AML-193 (cell line): ENCODE results near the gene ARRB1.
"Not testable (repeated sequence)": the region's sequence is repeated elsewhere in the genome, so short reads cannot be mapped to it uniquely, and the experiment has no call there.

Experiments used
- DNase-seq, 2 experiments: peaks; one replicate each; lab custom pipeline; 2025; lab: John Stamatoyannopoulos, UW

Gene ARRB1

DNA sequence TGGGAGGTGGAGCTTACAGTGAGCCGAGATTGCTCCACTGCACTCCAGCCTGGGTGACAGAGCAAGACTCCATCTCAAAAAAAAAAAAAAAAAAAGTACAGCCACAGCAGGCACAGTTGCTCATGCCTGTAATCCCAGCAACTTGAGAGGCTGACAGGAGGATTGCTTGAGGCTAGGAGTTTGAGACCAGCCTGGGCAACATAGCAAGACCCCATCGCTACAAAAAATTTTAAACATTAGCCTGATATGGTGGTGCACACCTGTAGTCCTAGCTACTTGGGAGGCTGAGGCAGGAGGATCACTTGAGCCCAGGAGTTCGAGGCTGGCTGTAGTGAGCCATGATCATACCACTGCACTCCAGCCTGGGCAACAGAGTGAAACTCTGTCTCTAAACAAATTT, 76.7 kb downstream of the ARRB1 start:
- DNase-seq: not testable (repeated sequence)

DNA sequence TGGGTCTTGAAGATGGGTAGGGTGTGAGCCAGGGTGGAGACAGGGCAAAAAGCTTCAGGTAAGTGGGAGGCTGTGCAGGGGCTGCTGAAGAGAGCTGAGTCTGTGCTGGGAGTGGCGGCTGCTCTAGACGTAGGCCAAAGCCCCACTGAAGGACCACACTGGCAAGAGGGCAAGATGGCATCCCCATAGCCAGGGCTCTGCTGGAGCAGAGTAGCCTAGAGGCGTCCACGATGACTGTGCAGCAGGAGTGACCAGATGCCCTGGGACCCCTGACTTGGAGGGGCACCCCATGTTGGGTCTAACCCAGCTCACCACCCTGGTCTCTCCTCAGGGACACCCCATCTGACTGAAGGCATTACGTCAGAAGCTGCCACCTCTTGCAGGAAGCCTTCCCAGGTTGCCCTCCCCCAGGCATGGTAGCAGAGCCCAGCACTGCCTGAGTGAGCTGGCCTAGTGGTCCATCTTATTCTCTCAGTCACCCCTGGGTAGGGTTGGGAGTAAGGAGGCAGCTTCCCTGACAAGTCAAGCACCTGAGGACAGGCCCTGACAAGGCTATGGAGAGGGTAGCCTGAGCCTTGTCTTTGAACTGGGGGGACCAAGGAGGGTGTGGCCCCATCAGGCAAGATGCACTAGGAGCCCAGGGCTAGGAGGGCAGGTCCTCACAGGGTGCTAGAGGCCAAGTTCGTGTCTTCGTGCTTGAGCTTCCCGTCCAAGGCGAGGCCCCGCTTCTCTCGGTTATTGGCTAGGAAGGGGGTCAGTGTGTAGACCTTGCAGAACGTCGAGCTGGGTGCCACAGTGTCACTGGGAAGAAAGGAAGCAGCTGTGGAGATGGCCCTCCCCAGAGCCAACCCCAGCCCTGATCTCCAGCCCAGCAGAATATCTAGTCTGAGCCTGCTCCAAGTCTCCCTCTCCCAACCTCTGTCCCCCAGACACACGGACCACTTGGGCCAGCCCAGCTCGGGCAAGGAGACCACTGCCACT, 77.8 kb downstream of the ARRB1 start:
- no peak for DNase-seq

DNA sequence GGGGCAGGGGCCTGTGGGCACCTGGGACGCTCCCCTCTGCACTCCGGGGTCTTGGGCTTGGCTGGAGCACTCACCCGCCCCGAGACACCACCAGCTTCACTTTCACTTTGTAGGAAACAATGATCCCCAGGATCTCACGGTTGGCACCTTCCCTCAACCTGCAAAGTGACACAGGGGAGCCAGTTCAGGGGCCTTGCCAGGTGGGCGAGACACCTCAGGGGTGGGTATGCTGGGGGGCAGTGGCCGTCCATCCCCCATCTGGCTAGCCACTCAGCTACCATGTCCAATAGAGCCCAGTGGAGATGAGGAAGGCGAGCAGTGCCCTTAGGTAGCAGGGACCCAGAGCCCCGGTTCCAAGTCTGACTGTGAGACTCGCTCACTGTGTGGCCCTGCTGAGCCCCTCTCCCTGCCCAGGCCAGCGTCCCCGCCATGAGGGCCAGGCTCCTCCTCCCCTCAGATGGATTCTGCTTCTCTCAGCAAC, 78.6 kb downstream of the ARRB1 start:
- DNase-seq: no peak

DNA sequence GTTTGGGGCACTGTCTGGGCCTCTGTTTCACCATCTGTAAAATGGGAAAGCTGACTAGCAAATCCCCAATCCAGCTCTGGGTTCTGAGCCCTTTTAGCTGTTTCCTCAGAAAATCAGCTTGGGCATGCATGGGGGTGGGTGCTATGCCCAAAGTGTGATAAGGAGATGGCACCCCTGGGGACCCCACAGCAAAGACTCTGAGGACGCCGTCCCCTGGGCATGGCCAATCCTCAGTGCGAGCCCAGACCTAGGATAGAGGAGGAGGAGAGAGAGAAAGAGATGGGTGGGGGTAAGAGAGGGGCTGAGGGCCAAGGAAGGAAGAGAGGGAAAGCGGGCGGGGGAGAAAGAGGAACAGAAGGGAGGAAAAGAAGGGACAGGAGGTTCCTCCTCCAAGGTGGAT, 79.1 kb downstream of the ARRB1 start:
- DNase-seq: no peak

DNA sequence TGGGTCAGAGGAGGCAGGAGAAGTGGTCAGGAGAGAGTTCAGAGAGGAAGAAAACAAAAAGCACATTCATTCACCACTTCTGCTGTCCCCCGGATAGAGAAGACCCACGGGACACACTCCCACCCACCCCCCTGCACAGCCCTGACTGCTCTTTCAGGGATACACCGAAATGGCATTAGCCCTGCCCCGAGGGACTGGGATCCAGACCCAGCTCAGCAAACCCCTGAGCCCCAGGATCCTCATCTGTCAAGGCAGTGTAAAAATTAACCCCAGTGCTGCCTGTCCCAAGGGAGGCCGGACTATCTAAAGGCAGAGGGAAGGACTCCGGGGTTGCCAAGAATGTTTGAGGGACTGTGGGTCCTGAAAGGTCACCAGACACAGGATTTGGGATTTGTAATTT, 79.7 kb downstream of the ARRB1 start:
- no peak for DNase-seq

DNA sequence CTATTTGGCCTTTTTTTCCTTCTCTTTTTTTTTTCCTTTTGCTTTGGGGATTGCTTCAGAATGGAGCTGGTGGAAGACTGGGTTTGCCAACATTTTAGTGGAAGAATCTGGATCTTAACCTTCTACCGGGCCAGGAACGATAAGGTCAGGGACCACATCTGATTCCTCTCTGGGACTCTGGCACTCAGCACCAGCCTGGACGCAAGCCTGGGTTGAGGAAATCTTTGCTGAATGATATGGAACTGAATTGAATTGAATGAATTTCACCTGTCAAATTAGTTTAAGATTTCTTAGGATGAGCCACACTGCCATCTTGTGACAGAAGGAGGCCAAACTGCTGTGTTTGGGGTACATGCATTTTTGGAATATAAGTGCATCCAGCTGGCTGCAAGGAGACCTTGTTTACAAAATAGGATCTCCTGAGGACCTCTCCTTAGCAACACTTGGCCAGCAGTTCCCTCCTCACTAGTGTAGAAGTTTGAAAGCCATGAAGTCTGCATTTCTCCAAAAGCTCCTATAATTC, 80.5 kb downstream of the ARRB1 start:
- DNase-seq: peak in 1 of 2 experiments; percentile 5

DNA sequence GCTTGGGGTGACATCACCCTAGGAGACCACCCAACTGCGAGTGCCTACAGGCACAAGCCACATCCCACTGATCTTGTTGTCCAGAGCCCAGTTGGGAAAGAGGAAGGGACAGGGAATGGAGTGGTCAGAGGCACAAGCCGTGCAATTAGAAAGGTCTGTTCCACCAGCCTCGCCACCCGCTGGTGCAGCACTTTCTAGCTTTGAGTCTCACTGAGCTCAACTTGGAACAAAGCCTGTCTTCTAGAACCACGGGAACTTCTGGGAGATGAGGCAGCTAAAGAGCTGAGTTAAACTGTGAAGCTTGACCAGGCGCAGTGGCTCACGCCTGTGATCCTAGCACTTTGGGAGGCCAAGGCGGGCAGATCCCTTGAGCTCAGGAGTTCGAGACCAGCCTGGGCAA, 81.6 kb downstream of the ARRB1 start:
- DNase-seq: no peak

DNA sequence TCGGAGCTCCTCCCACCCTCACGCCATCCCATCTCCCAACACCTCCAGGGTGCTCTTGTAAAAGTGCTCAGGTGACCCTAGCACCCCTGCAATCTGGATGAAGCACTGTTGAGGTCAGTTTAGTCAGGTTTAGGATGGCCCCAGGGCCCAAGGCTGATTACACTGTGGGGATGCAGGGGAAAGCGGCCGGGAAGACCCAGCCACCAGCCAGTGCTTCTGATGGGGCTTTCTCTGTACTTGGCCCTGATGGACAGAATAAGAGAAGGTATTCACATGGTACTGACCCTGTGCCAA, 82.1 kb downstream of the ARRB1 start:
- DNase-seq: no peak

DNA sequence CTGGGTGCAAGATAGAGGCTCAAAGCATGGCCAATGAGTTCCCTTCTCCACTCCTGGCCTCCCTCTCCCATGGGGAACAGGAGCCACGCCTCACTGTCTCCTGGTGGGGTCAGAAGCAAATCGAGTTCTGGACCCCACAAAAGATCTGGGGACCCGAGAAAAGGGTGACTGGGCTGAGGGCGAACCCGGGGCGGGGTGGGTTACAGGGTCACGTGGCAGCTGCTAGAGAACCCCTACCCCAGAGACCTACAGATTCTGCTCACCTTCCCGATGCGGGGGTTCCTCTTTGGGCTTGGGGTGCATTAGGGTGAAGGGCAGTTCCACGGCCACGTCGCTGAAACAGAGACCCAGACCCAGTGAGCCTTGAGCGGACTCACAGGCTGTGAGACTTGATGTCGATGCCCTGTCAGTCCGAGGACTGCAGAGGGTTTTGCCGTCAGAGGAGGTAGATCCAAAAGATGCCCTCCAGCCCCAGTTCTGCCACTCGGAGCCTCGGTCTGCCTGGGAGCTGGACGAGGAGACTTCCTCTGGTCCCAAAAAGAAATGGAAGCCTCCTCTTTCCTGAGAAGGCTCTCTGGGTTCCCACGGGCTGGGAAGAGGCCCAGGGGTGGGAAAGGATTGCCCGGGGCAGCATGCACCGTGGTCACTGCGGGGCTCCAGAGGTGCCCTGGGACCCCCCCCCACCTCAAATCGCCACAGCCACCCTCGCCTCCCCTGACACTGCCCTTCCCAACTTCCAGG, 82.7 kb downstream of the ARRB1 start:
- DNase-seq: no peak

DNA sequence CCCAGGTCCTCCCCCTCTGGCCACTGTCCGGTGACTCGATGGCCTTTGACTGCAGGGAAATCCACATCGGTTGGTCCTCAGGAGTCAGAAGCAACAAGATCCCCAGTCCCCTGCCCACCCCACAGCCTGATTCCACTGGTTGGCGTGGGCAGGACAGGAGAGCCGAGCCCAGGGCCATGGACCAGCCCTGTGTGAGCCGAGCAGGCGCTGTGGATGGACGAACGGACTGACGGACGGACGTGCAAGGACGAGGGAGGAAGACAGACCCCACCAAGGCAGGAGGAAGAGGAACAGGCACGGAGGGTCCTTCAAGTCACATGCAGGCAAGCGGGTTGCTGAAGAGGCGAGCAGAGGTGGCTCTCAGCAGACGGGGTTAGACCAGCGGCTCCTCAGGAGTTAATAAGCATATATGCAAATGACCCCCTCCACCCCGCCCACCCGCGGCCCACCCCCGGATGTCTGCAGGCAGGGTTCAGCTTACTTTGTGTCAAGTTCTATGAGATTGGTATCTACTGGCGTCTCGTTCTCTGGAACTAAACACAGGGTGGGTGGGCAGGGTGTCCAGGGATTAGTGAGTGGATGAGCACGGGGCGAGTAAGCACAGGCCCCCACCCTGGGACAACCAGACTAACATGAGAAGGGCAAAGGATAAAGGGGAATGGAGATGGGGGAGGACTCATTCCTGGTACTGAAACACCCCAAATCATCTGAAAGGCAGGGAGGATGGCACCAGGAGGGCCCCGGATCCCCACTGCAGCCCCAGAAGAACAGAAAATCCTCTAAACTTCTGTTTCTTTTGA, 84.1 kb downstream of the ARRB1 start:
- no peak for DNase-seq

DNA sequence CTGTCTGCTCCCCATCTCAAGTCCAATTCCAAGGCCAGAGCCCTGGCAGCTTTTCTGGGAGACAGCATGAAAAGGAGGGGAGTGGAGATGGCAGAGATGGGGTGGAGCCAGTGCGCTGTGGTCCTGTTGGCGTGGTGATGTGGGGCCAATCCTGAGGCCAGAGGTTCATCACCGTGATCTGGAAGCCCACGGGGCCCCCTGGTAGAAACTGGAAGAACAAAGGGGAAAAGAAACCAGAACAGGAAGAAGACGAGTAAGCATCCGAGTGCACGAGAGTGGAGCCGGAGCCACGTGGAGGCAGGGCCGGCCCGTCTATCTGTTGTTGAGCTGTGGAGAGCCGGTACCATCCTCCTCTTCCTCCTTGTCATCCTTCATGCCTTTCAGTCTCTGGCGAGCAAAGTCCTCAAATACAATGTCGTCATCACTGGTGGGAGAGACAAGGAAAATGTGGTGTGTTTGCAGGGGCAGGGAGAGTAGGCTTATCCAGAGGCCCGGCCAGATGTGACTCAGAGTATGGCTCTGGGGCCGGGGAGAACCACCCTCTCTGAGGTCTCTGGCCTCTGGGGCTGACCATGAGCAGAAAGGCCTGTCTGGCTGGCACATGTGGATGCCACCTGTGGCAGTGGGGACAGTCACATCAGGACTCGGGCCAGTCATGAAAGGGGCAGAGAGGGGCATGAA, 85.5 kb downstream of the ARRB1 start:
- DNase-seq: no peak

DNA sequence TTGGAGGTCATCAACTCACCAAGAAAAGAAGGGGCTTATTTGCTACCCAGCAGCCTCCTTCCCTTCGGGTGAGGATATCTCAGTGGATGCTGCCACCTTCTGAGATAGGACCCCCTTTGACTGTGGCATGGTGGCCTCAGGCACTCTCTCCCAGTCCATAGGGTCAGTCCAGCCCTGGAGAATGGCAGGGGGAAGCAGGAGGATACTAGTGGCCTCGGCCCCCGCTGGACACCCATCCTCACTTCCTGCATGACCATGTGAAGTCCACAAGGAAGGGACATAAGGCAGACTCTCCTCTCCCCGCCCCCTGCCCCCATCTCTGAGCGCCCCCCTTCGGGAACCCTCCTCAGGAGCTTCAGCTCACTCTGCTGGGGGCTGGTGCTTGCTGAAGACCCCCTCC, 86.5 kb downstream of the ARRB1 start:
- DNase-seq: no peak

DNA sequence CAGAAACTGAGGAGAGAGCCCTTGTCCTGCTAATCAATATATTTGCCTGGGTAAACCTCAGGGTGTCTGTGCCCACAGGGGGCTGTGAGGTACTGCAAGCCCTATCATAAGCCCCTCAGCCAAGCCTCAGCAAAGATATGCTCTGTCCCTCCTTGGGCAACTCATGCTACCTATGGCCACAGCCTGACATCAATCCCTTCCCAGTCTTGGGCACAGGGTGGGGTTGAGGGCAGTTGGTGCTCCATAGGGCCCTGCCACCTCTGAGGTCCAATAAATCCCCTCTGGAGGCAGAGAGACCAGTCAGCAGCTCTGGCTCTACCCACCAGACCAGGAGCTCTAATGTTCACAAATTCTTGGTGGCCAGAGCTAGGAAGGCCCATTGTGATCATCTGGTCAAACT, 87.1 kb downstream of the ARRB1 start:
- no peak for DNase-seq

DNA sequence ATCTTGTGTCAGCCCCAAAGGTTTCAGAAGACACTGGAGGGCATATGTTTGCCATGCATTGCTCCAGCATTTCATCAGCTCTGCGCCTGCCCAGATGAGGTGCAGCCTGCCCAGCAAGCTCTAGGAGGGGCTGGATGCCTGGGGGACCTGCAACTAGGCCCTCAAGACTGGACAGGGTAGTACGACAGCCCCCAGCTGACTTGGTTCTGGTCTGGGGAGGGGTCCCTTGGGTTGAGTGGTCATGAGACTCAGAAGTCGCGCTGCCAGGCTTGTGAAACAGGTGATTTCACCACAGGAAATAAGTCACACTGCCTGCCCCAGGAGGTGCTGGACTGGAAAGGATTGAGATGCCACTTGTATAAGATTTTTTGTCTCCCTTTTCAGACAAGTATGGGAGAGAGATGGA, 87.5 kb downstream of the ARRB1 start:
- DNase-seq: peak; percentile 14 to 18

DNA sequence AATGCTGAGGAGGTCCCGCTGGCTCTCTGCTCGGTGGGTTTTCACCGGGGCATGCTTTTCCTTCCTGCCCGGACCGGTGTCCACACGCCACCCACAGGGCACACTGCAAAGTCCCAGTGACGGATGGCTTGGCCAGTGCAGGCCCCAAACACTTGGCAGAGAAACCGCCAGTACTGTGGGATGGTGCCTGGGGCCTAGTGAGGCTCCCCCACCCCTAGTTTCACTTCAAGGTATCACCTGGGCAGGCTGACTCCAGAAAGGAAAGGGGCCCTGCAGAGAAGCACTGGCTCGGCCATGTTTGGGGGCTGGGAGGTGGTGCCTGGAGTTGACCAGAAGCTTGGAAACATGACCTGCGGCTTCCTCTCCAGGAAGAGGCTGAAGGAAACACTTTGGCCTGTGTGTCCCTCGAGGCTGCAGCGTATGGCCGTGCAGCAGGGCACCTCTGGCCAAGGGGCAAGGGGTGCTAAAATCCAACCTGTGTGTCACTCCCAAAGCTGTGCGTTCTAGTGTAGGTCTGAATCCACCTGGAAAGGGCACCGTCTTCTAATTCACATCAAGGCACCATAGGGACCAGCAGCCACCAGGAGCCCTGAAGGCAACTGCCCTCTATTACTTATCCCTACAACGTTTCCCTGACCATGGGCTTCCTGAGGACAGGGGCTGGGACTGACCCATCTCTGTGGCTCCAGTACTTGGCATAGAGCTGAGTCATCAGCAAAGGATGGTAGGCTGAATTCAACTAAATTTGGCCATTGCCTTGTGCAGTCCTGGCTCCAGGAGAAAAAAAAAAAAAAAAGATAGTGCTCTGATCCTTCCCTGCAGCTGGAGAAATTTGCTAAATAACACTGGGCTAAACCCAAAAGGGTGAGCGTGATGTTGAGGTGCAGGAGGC, 88.3 kb downstream of the ARRB1 start:
- DNase-seq: no peak

DNA sequence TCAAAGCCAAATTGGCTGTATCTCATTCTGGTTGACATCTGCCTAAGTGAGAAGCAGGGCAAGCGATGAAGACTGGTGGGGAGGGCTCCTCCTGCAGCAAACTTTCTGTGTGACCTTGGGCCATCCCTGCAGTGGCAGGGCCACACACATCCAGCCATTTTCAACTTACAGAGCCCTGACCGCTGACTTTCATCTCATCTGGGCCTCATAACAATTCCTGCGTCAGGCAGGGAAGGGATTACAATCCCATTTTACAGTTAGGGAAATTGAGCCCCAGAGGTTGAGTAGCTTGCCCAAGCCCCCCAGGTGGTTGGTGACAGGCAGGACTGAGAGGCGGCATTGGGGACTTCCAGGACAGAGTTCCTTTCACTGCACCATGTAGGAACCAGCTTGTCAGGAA, 89.0 kb downstream of the ARRB1 start:
- no peak for DNase-seq

DNA sequence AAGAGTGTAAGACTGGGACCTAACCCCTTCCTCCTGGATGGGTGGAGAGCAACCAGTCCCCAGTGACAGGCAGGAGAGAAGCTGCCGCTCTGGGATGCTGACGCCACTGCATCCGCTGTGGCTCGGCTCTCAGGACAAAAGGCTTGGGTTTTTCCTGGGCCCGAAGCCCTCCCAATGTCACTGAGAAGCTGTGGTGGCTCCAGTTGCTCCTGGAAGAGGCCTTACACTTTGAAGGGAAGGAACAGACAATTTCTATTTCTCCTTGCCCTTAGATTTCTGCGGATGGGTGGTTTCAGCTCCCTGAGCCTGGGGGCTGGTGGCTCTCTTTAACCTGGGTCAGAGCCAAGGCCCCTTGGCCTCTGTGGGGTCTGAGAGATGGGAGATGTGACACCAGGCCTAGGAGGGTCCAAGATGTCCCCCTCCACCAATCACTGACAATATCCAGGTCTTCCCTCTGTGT, 89.5 kb downstream of the ARRB1 start:
- no peak for DNase-seq

DNA sequence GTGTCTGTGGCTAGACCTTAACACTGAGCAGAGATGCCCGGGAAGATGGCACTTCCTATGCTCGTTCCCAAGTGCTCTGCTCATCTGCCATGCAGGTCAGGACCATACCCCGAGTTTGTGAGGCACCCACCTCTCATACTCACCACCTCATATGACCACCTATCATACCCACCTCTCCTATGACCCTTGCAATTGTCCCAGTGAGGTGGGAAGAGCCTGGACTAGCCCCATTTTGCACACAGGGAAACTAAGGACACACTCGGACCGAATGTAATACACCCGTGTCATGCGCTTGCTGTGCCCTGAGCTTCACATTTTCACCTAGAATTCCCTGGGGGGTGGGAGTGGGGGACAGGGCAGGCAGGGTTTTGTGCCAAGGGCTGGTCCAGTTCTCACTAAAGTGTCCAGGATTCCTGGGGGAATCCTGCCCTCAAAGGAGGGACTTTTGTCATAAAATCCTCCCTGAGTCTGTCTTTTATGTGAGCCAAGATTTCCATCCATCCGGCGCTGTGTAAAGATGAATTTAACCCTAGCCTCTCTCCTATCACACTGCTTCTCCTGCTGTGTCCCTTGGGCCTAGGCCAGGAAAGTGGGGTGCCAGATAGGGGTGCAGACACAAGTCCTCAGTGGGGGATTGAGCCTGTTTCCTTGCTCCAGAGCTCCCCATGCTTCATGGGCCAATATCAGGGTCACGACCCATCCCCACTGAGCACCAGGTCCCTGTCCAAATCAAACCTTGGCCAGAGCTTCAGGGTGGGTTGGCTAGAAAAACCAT, 90.9 kb downstream of the ARRB1 start:
- no peak for DNase-seq

DNA sequence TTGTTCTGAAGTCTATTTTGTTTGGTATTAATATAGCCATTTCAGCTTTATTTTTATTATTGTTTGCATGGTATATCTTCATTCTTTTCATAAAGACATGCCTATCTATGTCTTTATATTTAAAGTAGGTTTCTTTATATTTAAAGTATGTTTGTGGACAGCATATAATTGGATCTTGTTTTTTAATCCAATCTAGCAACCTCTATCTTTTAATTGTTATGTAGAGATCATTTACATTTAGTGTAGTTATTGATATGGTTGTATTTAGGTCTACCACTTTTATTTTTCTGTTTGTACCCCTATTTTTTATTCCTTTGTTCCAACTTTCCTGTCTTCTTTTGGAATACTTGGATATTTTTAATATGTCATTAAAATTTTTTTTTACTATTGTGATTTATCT, 97.1 kb downstream of the ARRB1 start:
- no peak for DNase-seq

DNA sequence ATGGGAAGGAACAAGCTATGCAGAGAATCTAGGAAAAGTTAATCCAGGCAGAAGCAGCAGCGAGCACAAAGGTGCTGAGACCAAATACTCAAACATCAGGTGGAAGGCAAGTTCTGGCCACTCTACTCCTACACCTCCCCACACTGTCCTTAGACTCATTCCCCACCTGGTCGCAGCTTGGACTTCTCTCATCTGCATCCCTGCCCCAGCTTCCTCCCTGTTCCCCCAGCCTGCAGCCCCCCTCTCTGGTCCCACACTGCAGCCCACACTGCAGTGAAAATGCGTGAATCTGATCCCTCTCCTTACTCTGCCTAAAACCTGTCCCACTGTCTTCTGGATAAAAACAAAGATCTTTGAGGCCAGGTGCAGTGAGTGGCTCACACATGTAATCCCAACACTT, 101.8 kb downstream of the ARRB1 start:
- no peak for DNase-seq
